Stimulated activated CD8-positive, alpha-beta memory T cell treated with anti-CD3 and anti-CD28 coated beads, Interleukin-12 subunit alpha, Interleukin-12 subunit beta, amount 100 ng/mL, for 1 hour (primary cell): ENCODE measurements around the gene HORMAD2.
"Not testable (repeated sequence)": the region's sequence is repeated elsewhere in the genome, so short reads cannot be mapped to it uniquely, and the experiment has no call there.

ENCODE experiments used
- DNase-seq: peaks from one replicate; pipeline ENCODE4 v3.0.0-alpha.2; 2020; ENCODE audit warnings: low read depth

The HORMAD2 gene

GRCh38 chr22:30211124-30211820 lies 131.0 kb downstream of the HORMAD2 start:
- DNase-seq, result no peak

GRCh38 chr22:30212363-30212995 lies 132.2 kb downstream of the HORMAD2 start:
- DNase-seq, result no peak

GRCh38 chr22:30212996-30213441 lies 132.8 kb downstream of the HORMAD2 start:
- DNase-seq, result no peak

GRCh38 chr22:30214703-30215407 lies 134.6 kb downstream of the HORMAD2 start:
- no peak for DNase-seq

GRCh38 chr22:30216272-30216671 lies 136.0 kb downstream of the HORMAD2 start:
- not testable (repeated sequence) for DNase-seq

- DNase-seq, result no peak
These were observed 136.4 kb downstream of the HORMAD2 start for GRCh38 chr22:30216710-30217109.

GRCh38 chr22:30217698-30218560 lies 137.7 kb downstream of the HORMAD2 start:
- no peak for DNase-seq

- no peak for DNase-seq
These were observed 138.9 kb downstream of the HORMAD2 start for GRCh38 chr22:30219049-30219654.

- no peak for DNase-seq
These were observed 139.5 kb downstream of the HORMAD2 start for GRCh38 chr22:30219668-30220278.

GRCh38 chr22:30220338-30221012 lies 140.2 kb downstream of the HORMAD2 start:
- DNase-seq, result no peak

- peak; percentile 37 for DNase-seq
These were observed 141.1 kb downstream of the HORMAD2 start for GRCh38 chr22:30221121-30221992.

GRCh38 chr22:30222321-30222720 lies 142.1 kb downstream of the HORMAD2 start:
- no peak for DNase-seq

- DNase-seq, result no peak
These were observed 143.0 kb downstream of the HORMAD2 start for GRCh38 chr22:30223303-30223702.

- no peak for DNase-seq
These were observed 144.0 kb downstream of the HORMAD2 start for GRCh38 chr22:30224161-30224857.

- DNase-seq, result no peak
These were observed 145.1 kb downstream of the HORMAD2 start for GRCh38 chr22:30225220-30225927.

- DNase-seq, result no peak
These were observed 146.0 kb downstream of the HORMAD2 start for GRCh38 chr22:30226192-30226832.
